OCI-LY7 (cell line): ENCODE data around the gene ELOVL5. TPM values are rescaled to one million over a fixed set of nuclear protein-coding genes. Genes with fewer than 3 reads are reported as not detected.

Source experiments
- BruUV-seq: library from RNA; stranded (reverse); fragments of 400-500 nt; replicated peaks from 2 replicates; lab custom pipeline; 2021; lab: Mats Ljungman, UMichigan
- CTCF ChIA-PET: fragments of 300-600 bp; sonication (Branson Sonifier 250); formaldehyde crosslinking; loops from one replicate; lab custom pipeline; 2022; ENCODE audit warnings: antibody characterized with exemption; ENCODE audit not compliant: unreplicated experiment; lab: Charles Lee
- POLR2A ChIA-PET: fragments of 300-600 bp; sonication (Branson Sonifier 250); formaldehyde crosslinking; loops from one replicate; lab custom pipeline; 2022; ENCODE audit warnings: antibody characterized with exemption; lab: Charles Lee
- DNase-seq: peaks from one replicate; pipeline ENCODE4 v3.0.0-alpha.2; 2015; ENCODE audit warnings: low spot score
- H2AFZ ChIP-seq: fragments of 200-600 bp; sonication (generic), shearing (Covaris generic); 2 replicates; pipeline ENCODE4 v1.6.1; 2014; ENCODE audit warnings: mild to moderate bottlenecking, antibody characterized with exemption, low read length, moderate library complexity
- H3K27ac ChIP-seq: fragments of 200-600 bp; sonication (generic); 2 replicates; pipeline ENCODE4 v1.5.1; 2014; ENCODE audit warnings: mixed run types, low read depth, mild to moderate bottlenecking, moderate library complexity, low read length, inconsistent platforms; ENCODE audit not compliant: poor library complexity, severe bottlenecking
- H3K36me3 ChIP-seq: fragments of 200-600 bp; sonication (generic); 2 replicates; pipeline ENCODE4 v1.6.1; 2014; ENCODE audit warnings: mild to moderate bottlenecking, antibody characterized with exemption, low read length, moderate library complexity, mixed read lengths; ENCODE audit not compliant: insufficient read depth
- H3K4me1 ChIP-seq: fragments of 200-600 bp; sonication (generic); 2 replicates; pipeline ENCODE4 v1.5.1; 2014; ENCODE audit warnings: mild to moderate bottlenecking, low read length; ENCODE audit not compliant: insufficient read depth, poor library complexity, severe bottlenecking
- H3K4me2 ChIP-seq: fragments of 200-600 bp; sonication (generic); 2 replicates; pipeline ENCODE4 v1.6.1; 2014; ENCODE audit warnings: mild to moderate bottlenecking, low read length
- H3K4me3 ChIP-seq: fragments of 200-600 bp; sonication (generic); 2 replicates; pipeline ENCODE4 v1.5.1; 2014; ENCODE audit warnings: mild to moderate bottlenecking, low read depth, low read length; ENCODE audit not compliant: poor library complexity, severe bottlenecking
- H3K79me2 ChIP-seq: fragments of 200-600 bp; sonication (generic); 2 replicates; pipeline ENCODE4 v1.6.1; 2016; ENCODE audit warnings: low read depth, mild to moderate bottlenecking, low read length, moderate library complexity, mixed read lengths; ENCODE audit not compliant: insufficient read depth
- H3K9me2 ChIP-seq: fragments of 200-600 bp; sonication (generic); 2 replicates; pipeline ENCODE4 v1.6.1; 2016; ENCODE audit warnings: mild to moderate bottlenecking, low read length, mixed read lengths; ENCODE audit not compliant: insufficient read depth
- H3K9me3 ChIP-seq: fragments of 200-600 bp; sonication (generic); 2 replicates; pipeline ENCODE4 v1.6.1; 2014; ENCODE audit warnings: mild to moderate bottlenecking, mixed run types, low read length, mixed read lengths
- H4K20me1 ChIP-seq: fragments of 200-600 bp; sonication (generic); 2 replicates; pipeline ENCODE4 v1.6.1; 2014; ENCODE audit warnings: mild to moderate bottlenecking, antibody characterized with exemption, low read length, moderate library complexity, mixed read lengths; ENCODE audit not compliant: insufficient read depth
- EZH2phosphoT487 ChIP-seq: fragments of 200-600 bp; sonication (generic); IDR thresholded peaks from 2 replicates; pipeline ENCODE4 v1.6.1; 2018; ENCODE audit warnings: low read depth, borderline replicate concordance, mild to moderate bottlenecking, mixed run types, antibody characterized with exemption, low read length, moderate library complexity, mixed read lengths
- intact Hi-C: fragments of 100-400 bp; cut with micrococcal nuclease; formaldehyde crosslinking; loops from one replicate; pipeline ENCODE4 v1.10.0; 2022; ENCODE audit not compliant: unreplicated experiment
- total RNA-seq, 2 experiments: library from RNA; depleted of rRNA in 1 of 2; stranded (reverse); fragments of >200 nt in 1 of 2; shearing (Covaris generic) in 1 of 2; gene quantifications; 2 replicates each; pipeline ENCODE4 v1.2.3, GENCODE V29; 2014 to 2022
- TF ChIP-seq, protein P1 (sequence below): fragments of 200-600 bp; sonication (generic); conservative IDR thresholded peaks from 2 replicates; pipeline ENCODE4 v1.5.1; 2014; ENCODE audit warnings: mild to moderate bottlenecking, antibody characterized with exemption, low read length, moderate library complexity, mixed read lengths

Gene ELOVL5
- total RNA-seq, 2 experiments from 2014 or later: 66.8 to 97.1 TPM

DNA sequence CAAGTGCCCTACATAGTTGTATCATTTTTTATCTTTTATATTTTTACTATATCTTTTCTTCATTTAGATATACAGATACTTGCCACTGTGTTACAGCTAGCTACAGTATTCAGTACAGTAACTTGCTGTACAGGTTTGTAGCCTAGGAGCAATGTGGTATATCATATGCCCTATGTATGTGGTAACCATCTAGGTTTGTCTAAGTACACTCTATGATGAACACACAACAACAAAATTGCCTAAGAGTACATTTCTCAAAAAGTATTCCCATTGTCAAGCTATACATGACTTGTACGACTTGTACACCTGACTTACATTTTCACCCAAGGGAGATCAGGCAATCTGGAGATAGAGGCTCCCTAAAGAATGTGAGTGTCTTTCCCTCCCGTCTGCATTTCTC lies 8.2 kb downstream of the ELOVL5 start:
- BruUV-seq: no TSS peak

DNA sequence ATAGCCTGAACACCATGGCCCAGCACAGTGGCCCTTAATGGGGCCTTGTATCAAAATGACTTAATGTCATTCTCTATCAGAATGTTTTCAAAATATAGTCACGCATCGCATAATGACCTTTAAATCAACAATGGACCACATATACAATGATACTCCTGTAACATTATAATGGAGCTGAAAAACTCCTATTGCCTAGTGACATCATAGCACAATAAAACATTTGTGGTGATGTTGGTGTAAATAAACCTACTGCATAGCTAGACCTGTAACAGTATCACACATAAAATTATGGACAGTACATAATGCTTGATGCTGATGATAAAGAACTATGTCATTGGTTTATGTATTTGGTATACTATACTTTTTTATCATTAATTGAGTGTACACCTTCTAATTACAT lies 9.3 kb downstream of the ELOVL5 start:
- intact Hi-C loops: no loop called here
- peaks cover 90% of the 10 kb centered on the region for H3K4me1 ChIP-seq

More for the DNA sequence above, 8.2 kb downstream of the ELOVL5 start:
- DNase-seq: no peak
- peaks cover 63% of the 10 kb centered on the region; the same call in 1 of the 2 replicates for H3K36me3 ChIP-seq
- no peak overlapping the region for H3K27ac ChIP-seq
- H4K20me1 ChIP-seq: peaks cover 64% of the 10 kb centered on the region
- no peak overlapping the region for H2AFZ ChIP-seq
- CTCF ChIA-PET: no interaction called here
- intact Hi-C loops: no loop called here
- H3K4me3 ChIP-seq: no peak overlapping the region
- no peaks in the 10 kb centered on the region for H3K9me3 ChIP-seq
- peaks cover 94% of the 10 kb centered on the region for H3K4me1 ChIP-seq
- TF ChIP-seq, protein P1, sequence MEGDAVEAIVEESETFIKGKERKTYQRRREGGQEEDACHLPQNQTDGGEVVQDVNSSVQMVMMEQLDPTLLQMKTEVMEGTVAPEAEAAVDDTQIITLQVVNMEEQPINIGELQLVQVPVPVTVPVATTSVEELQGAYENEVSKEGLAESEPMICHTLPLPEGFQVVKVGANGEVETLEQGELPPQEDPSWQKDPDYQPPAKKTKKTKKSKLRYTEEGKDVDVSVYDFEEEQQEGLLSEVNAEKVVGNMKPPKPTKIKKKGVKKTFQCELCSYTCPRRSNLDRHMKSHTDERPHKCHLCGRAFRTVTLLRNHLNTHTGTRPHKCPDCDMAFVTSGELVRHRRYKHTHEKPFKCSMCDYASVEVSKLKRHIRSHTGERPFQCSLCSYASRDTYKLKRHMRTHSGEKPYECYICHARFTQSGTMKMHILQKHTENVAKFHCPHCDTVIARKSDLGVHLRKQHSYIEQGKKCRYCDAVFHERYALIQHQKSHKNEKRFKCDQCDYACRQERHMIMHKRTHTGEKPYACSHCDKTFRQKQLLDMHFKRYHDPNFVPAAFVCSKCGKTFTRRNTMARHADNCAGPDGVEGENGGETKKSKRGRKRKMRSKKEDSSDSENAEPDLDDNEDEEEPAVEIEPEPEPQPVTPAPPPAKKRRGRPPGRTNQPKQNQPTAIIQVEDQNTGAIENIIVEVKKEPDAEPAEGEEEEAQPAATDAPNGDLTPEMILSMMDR: no peak
- no peak for TF ChIP-seq EZH2phosphoT487
- peak overlapping the region; percentile 64; the same call in 1 of the 2 replicates for H3K4me2 ChIP-seq
- POLR2A ChIA-PET: interaction anchor here (0.6 to 3.4 kb wide), 16 partner anchors 8 to 168 kb away, joined by 3 to 22 read pairs (median 4); partner anchors contain the start of gene ELOVL5
- H3K9me2 ChIP-seq: no peaks in the 10 kb centered on the region
- H3K79me2 ChIP-seq: peaks cover 99% of the 10 kb centered on the region

DNA sequence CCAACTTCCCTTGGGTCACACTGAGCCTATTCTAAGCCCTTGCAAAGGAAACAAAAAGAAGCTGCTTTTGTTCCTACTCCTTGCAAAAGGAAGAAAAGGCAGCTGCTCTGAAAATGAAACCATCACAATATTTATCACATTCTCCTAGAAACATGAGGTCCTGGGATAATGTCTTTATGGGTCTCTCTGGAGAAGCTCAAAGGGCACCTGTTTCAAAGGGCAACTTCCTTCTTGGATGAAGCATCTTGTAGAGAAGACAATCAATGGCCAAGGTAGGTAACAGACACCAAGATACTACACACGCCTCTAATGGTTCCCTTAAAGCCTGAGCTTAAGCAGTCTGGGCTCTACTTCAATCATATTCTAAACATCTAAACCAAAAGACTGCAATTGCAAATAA lies 10.4 kb downstream of the ELOVL5 start:
- no peak for DNase-seq
- Histone ChIP-seq H3K9me3 (no peaks in the 10 kb centered on the region), H3K4me2 (peak overlapping the region; percentile 73), H3K4me3 (no peak overlapping the region), H3K79me2 (peaks cover 95% of the 10 kb centered on the region), H2AFZ (no peak overlapping the region), H3K27ac (peak overlapping the region; percentile 14), H3K4me1 (peaks cover 90% of the 10 kb centered on the region), H4K20me1 (peaks cover 50% of the 10 kb centered on the region), H3K9me2 (no peaks in the 10 kb centered on the region), H3K36me3 (peaks cover 43% of the 10 kb centered on the region)
- no peak for TF ChIP-seq EZH2phosphoT487
- TF ChIP-seq, protein P1: no peak
- ChIA-PET CTCF (interaction anchor here (0.6 kb wide), 1 partner anchor 16 kb away, joined by 3 read pairs; no protein-coding TSS in a partner anchor), POLR2A (interaction anchor here (0.7 to 3.6 kb wide), 9 partner anchors 8 to 150 kb away, joined by 3 to 27 read pairs (median 5); partner anchors contain the start of gene ELOVL5)
- intact Hi-C loops: no loop called here
- no TSS peak for BruUV-seq

More for the DNA sequence above, 9.3 kb downstream of the ELOVL5 start:
- H3K36me3 ChIP-seq: peaks cover 52% of the 10 kb centered on the region; the same call in 1 of the 2 replicates
- H3K4me3 ChIP-seq: no peak overlapping the region
- no peak overlapping the region for H2AFZ ChIP-seq
- peaks cover 95% of the 10 kb centered on the region for H3K79me2 ChIP-seq
- TF ChIP-seq, protein P1: no peak
- ChIA-PET CTCF (no interaction called here), POLR2A (interaction anchor here (0.6 to 3.4 kb wide), 14 partner anchors 8 to 785 kb away, joined by 3 to 22 read pairs (median 4); partner anchors contain the start of gene ELOVL5)
- no peak for DNase-seq
- no peaks in the 10 kb centered on the region for H3K9me2 ChIP-seq
- H3K4me2 ChIP-seq: peak overlapping the region; percentile 73
- no TSS peak for BruUV-seq
- no peak overlapping the region for H3K27ac ChIP-seq
- no peaks in the 10 kb centered on the region for H3K9me3 ChIP-seq
- H4K20me1 ChIP-seq: peaks cover 59% of the 10 kb centered on the region
